GM18909 (cell line): Measurements from ENCODE around the gene R3HCC1L.

Source experiments
- ATAC-seq: cut with Tn5 transposase; IDR thresholded peaks from one replicate; pipeline ENCODE4 v1.9.1; 2021; ENCODE audit warnings: mild to moderate bottlenecking; ENCODE audit not compliant: unreplicated experiment, poor library complexity

R3HCC1L gene

DNA sequence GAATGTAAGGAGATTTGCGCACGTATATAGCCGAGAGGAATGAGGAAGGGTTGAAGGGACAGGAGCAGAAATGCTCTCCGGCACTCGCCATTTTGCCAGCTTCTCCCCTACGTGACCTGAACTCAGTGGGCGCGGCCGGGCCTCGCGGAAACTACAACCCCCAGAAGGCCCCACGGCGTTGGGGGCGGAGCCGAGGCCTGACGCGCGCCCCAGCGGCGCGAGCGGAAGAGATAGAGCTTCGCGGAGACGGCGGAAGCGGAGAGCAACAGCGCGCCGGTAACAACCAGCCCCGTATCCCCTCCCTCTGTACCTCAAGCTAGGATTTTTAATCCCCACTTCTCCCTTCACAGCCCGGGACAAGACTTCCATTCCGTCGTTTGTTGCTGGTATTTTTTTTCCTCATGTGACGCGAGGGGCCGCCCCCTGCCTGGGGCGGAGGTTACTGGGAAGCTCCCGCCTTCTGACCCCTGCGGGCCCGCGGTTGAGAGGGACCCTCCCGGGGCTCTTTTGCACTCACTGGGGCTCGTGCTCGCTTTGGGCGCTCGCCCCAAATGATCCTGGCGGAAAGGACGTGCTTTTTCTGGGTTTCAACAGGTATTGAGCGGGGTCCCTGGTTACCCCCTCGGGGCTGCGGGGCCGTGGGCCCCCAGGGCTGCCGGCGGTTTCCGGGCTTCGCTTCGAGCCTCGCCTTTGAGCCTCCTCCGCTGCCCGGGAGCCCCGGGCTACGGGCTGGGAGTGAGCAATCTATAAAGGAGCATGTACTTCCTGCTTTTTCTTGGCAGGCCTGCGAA is at the start of gene R3HCC1L:
TSS of gene R3HCC1L (plus strand) at position 227 of the 791 bp plus-strand sequence. CDS start 73,458 bp downstream, outside the sequence.
- ATAC-seq = peak; percentile 88

DNA sequence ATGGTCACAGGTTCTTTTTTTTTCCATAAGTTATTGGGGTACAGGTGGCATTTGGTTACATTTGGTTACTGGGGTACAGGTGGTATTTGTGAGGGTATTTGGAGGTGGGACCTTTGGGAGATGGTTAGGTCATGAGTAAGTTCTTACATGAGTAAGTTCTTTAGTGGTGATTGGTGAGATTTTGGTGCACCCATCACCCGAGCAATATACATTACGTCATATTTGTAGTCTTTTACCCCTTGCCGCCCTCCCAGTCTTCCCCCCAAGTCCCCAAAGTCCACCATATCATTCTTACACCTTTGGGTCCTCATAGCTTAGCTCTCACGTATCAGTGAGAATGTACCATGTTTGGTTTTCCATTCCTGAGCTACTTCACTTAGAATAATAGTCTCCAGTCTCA is 49.2 kb upstream of the R3HCC1L start:
- ATAC-seq = no peak

- ATAC-seq = no peak
These were observed 47.4 kb upstream of the R3HCC1L start for GRCh38 chr10:98086837-98087708.

DNA sequence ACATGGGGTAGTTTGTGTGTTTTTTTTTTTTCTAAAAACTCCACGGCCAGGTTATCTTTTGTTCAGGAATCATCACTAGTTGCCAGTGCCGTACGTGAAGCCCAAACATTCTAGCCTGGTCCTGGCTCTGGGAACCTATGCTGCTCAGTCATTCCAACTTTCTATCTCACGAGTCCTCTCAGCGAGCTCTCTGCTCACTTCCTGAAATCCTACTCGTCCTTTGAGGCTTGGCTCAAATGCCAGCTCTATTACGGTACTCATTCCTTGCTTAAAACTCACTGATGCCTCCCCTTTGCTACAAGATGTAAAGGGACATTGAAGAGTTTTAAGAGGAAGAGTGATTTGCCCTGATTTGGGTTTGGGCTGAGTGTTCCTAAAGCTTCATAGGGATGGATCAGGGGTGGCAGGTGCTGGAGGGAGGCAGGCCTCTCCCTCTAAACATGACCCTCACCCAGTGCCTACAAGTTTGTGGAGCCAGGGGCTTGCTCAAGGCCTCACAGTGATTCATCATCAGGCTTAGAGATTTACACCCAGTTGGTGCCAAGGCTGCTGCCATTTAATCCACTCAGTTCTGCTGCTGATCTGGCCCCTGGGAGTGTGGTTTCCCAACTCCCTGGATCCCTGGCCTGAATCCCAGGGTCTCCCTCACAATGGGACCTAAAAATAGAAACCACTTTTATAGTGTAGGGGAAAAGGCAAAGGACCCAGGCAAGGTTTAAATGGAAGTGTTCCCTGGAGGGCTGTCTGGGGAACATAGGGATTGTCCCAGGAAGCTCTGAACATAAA is 46.1 kb upstream of the R3HCC1L start:
- no peak for ATAC-seq

DNA sequence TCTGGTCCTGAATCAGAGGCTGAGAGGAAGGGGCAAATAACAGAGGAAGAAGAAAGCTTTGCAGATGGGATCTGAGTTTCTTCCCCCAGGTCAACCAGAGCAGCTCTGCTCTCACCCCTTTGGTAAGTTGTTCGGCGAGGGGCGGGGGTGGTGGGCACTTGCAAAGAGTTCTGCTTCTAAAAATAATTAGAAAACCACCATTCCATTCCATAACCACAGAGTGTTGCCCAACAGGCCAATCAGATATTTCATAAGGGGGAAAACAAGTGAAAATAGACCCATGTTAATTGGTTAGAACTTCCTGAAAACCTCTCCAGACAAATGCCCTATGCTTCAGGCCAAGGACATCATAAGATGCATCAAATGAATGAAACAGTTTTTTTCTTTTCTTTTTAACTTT is 43.6 kb upstream of the R3HCC1L start:
- no peak for ATAC-seq

- no peak for ATAC-seq
These were observed 38.1 kb upstream of the R3HCC1L start for GRCh38 chr10:98096316-98096715.

DNA sequence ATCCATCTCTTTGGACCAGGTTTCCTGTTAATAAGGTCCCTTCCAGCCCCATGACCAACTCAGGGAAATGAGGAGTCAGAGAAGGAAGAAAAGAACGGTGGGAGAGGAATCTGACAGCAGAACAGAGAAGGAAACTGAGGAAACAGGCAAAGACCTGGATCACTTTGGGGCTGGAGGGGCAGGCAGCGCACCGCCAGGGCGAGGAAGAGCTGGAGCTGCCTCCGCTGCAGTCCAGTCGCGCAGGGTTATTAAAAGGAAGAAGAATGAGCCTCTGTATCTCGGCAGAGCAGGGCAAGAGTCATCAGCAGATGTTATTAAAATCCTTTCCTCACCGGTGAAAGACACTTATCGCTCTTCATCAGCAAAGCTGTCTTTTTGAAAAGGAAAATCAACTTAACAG is 37.7 kb upstream of the R3HCC1L start:
- ATAC-seq = no peak

GRCh38 chr10:98097175-98097574 is 37.3 kb upstream of the R3HCC1L start:
- ATAC-seq = no peak

- ATAC-seq = no peak
These were observed 36.8 kb upstream of the R3HCC1L start for GRCh38 chr10:98097616-98098015.

DNA sequence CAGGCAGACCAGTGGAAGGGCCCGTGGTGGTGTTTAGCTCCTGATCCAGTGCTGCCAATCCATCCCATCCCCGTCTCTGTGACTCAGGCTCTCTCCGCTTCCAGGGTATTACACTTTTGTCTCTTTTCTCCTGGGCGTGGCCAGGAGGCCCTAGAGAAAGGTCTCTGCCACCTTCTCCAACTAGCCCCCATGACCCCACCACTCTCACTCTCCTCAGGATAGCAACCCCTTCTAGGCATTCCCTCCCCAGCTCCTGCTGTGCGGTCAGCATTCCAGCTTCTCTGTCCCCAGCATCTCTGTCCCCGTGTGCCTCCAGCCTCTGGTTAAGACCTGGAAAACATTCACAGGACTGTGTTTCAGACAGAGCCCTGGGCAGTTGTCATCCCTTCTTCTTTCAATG is 36.2 kb upstream of the R3HCC1L start:
- ATAC-seq = no peak

- ATAC-seq = no peak
These were observed 34.0 kb upstream of the R3HCC1L start for GRCh38 chr10:98100476-98100875.

GRCh38 chr10:98101366-98101765 is 33.1 kb upstream of the R3HCC1L start:
- no peak for ATAC-seq

- no peak for ATAC-seq
These were observed 30.3 kb upstream of the R3HCC1L start for GRCh38 chr10:98104125-98104524.

GRCh38 chr10:98106531-98106930 is 27.9 kb upstream of the R3HCC1L start:
- no peak for ATAC-seq

GRCh38 chr10:98107644-98108430 is 26.6 kb upstream of the R3HCC1L start:
- no peak for ATAC-seq

DNA sequence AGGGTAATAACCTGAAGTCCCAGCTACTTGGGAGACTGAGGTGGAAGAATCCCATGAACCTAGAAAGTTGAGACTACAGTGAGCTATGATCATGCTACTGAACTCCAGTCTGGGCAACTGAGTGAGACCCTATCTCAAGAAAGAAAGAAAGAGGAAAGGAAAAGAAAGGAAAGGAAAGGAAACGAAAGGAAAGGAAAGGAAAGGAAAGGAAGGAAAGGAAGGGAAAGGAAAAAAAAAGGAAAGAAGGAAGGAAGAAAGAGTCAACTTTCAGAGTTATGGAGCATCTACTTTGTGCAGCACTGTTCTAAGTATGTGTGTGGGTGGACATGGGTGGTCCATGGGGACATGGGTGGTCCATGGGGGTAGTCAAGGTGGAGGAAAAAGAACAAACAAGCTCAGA is 24.1 kb upstream of the R3HCC1L start:
- no peak for ATAC-seq

- no peak for ATAC-seq
These were observed 19.2 kb upstream of the R3HCC1L start for GRCh38 chr10:98115031-98115787.

DNA sequence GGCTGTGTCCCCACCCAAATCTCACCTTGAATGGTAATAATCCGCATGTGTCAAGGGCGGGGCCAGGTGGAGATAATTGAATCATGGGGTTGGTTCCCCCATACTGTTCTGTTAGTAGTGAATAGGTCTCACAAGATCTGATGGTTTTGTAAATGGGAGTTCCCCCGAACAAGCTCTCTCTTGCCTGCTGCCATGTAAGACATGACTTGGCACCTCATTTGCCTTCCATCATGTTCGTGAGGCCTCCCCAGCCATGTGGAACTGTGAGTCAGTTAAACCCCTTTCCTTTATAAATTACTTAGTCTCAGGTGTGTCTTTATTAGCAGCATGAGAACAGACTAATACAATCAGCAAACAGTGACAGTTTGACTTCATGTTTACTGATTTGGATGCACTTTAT is 14.6 kb upstream of the R3HCC1L start:
- ATAC-seq = no peak

- ATAC-seq = no peak
These were observed 8.4 kb upstream of the R3HCC1L start for GRCh38 chr10:98125940-98126631.
